LNCAP (cell line): ENCODE measurements around the gene TNP2.

Experiments
- CTCF ChIP-seq: fragments of 450-650 bp; IDR thresholded peaks from 2 replicates; pipeline ENCODE4 v1.5.1; 2017; ENCODE audit warnings: mild to moderate bottlenecking

TNP2 gene

GRCh38 chr16:11253009-11253994 lies 15.8 kb downstream of the TNP2 start:
- no peak for TF ChIP-seq CTCF

GRCh38 chr16:11252482-11252931 lies 16.6 kb downstream of the TNP2 start:
- TF ChIP-seq CTCF: no peak

GRCh38 chr16:11251525-11252481 lies 17.3 kb downstream of the TNP2 start:
- TF ChIP-seq CTCF: no peak

GRCh38 chr16:11250786-11251524 lies 18.2 kb downstream of the TNP2 start:
- TF ChIP-seq CTCF: no peak

- TF ChIP-seq CTCF: no peak
These were observed 18.9 kb downstream of the TNP2 start for GRCh38 chr16:11250091-11250785.

GRCh38 chr16:11249233-11250061 lies 19.7 kb downstream of the TNP2 start:
- no peak for TF ChIP-seq CTCF
